Cardiac muscle cell (in vitro differentiated cells and primary cell): ENCODE measurements around the gene GALNT18. TPM values are rescaled to one million over a fixed set of nuclear protein-coding genes. Genes with fewer than 3 reads are reported as not detected.
A peak's percentile ranks its signal among the peaks of the same experiment; 100 is the strongest.

ENCODE experiments used
- DNase-seq, 2 donors: peaks; one replicate each; pipeline versions ENCODE4 v3.0.0 to v3.0.0-alpha.2; 2010 to 2017; ENCODE audit warnings: low read depth in 1 of 2, low spot score in 1 of 2
- H3K27ac ChIP-seq: fragments of 200-600 bp; sonication (generic); 2 replicates; pipeline ENCODE4 v1.5.1; 2016
- H3K27me3 ChIP-seq: fragments of 200-600 bp; sonication (generic); 2 replicates; pipeline ENCODE4 v1.6.0; 2016; ENCODE audit warnings: control low read depth
- H3K36me3 ChIP-seq: fragments of 200-600 bp; sonication (generic); 2 replicates; pipeline ENCODE4 v1.5.1; 2016; ENCODE audit warnings: control low read depth
- H3K4me1 ChIP-seq: fragments of 200-600 bp; sonication (generic); 2 replicates; pipeline ENCODE4 v1.8.1; 2017; ENCODE audit warnings: low read depth, mild to moderate bottlenecking, mixed run types
- H3K4me3 ChIP-seq: fragments of 200-600 bp; sonication (generic); 2 replicates; pipeline ENCODE4 v1.5.1; 2016; ENCODE audit warnings: mild to moderate bottlenecking
- H3K9me3 ChIP-seq: fragments of 200-600 bp; sonication (generic); 2 replicates; pipeline ENCODE4 v1.5.1; 2017; ENCODE audit warnings: low read depth, mild to moderate bottlenecking, control low read depth
- polyA plus RNA-seq: library from polyadenylated mRNA; unstranded; fragments of >200 nt; fragmentation: Nextera tagmentation; extraction: Ambion mirVana; gene quantifications from 2 replicates; pipeline ENCODE4 v1.2.1, GENCODE V29; 2016
- total RNA-seq: library from RNA; depleted of rRNA; stranded (reverse); fragments of >200 nt; gene quantifications from 2 replicates; pipeline ENCODE4 v1.2.3, GENCODE V29; 2016
- TF ChIP-seq, protein P1 (sequence below): IDR thresholded peaks from 2 replicates; pipeline ENCODE4 v1.5.1; 2012; ENCODE audit warnings: low read depth, mild to moderate bottlenecking, low read length

GALNT18 gene
- total and polyA plus RNA-seq, 2 experiments from 2014 or later = 2.1 to 2.2 TPM

DNA sequence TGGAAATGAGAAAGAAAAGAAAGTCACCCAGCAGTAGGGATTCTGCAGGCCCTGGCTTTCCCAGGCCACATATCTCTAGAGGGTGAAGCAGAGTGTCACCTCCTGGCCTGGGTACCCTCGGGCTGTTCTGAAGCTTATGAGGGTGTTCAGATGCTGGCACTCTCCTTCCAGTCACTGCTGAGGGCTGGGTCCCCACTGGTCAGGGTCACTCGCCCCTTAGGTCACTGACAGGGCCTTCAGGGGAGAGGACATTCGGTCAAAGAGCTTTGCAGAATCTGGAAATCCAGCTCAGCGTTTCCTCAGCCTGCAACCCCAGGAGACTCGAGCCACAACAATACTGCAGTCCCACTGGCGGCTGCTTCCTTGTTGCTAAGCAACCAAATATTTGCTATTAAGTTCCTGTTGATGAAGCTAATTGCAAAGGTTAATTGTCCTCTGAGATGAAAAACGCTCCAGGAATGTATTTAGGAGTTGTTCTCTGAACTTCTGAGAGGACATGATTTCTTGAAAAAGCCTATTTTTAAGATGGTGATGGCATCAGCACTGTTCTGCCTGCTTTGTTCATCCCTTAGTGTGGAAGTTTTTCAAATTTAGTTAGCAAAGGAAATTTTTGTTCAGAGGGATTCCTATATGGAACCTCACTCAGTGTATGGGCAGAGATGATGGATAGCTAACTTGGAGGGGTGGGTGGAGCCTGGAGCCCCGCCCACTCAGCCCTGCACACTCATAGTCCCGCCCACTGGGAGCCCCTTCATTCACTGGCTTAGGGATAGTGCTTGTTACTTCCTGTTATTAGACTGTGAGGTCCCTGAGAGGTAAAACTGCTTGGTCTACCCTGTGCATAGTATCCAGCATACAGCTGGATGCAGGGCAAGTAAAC is 378.0 kb downstream of the GALNT18 start:
- no peaks in the 10 kb centered on the region for H3K4me1 ChIP-seq
- no peaks in the 10 kb centered on the region for H3K27me3 ChIP-seq
- no peaks in the 10 kb centered on the region for H3K9me3 ChIP-seq
- no peak overlapping the region for H3K4me3 ChIP-seq
- TF ChIP-seq, protein P1, sequence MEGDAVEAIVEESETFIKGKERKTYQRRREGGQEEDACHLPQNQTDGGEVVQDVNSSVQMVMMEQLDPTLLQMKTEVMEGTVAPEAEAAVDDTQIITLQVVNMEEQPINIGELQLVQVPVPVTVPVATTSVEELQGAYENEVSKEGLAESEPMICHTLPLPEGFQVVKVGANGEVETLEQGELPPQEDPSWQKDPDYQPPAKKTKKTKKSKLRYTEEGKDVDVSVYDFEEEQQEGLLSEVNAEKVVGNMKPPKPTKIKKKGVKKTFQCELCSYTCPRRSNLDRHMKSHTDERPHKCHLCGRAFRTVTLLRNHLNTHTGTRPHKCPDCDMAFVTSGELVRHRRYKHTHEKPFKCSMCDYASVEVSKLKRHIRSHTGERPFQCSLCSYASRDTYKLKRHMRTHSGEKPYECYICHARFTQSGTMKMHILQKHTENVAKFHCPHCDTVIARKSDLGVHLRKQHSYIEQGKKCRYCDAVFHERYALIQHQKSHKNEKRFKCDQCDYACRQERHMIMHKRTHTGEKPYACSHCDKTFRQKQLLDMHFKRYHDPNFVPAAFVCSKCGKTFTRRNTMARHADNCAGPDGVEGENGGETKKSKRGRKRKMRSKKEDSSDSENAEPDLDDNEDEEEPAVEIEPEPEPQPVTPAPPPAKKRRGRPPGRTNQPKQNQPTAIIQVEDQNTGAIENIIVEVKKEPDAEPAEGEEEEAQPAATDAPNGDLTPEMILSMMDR = no peak
- peak; percentile 20 to 32 for DNase-seq
- no peaks in the 10 kb centered on the region for H3K36me3 ChIP-seq
- no peak overlapping the region for H3K27ac ChIP-seq

DNA sequence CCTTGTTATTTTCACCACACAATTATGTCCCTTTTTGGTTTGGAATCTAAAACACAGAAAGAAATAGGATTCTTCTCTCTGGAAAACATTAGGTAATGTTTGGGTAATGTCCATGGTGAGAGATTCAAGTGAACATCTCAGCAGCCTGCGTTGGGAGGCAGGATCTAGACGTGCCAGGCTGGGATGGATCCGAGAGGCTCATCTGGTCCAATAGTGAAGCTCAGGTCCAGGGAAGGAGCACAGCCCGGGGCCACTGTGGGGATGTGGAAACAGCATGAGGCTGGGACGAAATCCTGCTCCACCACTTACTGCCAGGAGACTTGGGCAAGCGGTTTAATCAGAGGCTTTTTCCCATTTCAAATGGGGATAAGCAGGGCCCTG is 378.6 kb downstream of the GALNT18 start:
- H3K9me3 ChIP-seq = no peaks in the 10 kb centered on the region
- no peaks in the 10 kb centered on the region for H3K27me3 ChIP-seq
- TF ChIP-seq, protein P1 = no peak
- DNase-seq = no peak
- no peak overlapping the region for H3K27ac ChIP-seq
- H3K36me3 ChIP-seq = no peaks in the 10 kb centered on the region
- no peak overlapping the region for H3K4me3 ChIP-seq
- H3K4me1 ChIP-seq = no peaks in the 10 kb centered on the region

DNA sequence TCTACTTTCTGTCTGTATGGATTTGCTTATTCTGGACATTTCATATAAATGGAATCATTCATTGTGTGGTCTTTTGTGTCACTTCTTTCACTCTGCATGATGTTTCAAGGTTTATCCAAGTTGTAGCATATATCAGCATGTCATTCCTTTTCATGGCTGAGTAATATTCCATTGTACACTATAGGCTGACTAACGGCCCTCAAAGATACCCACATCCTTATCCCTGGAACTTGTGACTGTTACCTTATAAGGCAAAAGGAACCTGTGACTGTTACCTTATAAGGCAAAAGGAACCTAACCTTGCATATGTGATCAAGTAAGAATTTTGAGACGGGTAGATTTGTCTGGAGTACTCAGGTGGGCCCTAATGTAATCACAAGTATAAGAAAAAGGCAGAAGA is 380.5 kb downstream of the GALNT18 start:
- Histone ChIP-seq H3K4me3 (no peak overlapping the region), H3K27me3 (no peaks in the 10 kb centered on the region), H3K9me3 (no peaks in the 10 kb centered on the region), H3K36me3 (no peaks in the 10 kb centered on the region), H3K27ac (no peak overlapping the region), H3K4me1 (no peaks in the 10 kb centered on the region)
- no peak for DNase-seq
- TF ChIP-seq, protein P1 = no peak

DNA sequence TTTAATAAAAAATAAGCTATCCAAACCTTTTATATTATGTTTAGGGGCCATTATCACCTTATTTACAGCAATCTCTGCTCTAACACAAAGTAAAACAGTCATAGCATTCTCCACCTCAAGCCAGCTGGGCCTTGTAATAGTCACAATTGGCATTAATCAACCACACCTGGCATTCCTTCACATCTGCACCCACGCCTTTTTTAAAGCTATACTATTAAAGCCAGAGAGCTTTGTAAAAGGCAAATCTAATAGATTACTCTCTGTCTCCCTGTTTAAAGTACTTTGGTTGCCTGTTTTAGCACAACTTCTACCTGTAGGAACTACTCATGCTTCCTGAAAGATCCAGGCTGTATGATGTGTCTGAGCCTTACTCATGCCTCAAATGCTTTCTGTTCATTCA is 381.8 kb downstream of the GALNT18 start:
- no peak overlapping the region for H3K27ac ChIP-seq

DNA sequence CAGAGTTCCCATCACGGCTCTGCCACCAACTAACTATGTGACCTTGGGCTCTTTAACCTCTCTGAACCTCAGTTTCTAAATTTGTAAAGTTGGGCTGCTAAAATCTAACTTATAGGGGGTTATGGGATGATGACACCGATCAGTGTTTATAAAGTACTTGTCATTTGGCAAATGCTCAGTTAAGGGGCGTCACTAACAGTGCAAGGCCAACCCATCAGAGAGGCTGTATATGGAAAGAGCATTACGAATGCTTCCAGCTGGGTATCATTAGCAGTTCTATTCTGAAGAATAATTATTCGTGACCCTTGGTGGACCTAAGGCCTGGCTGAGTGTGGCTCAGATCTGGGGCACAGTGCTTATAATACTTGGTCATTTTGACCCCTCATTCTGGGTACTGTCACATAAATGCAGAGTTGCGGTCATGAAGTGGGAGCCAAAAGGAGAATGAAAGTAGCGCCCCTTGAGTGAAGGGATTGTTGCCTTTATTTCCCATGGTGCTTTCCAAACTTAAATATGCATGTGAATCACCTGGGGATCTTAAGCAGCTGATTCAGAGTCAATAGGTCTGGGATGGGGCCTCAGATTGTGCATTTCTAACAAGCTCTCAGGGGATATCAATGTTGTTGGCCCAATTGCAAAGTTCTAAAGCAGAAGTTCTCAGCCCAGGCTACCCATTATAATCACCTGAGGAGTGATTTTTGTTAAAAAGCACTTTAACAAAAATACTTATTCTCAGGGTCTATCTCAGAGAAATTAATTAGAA is 384.6 kb downstream of the GALNT18 start:
- Histone ChIP-seq H3K27me3 (peaks cover 10% of the 10 kb centered on the region), H3K36me3 (no peaks in the 10 kb centered on the region), H3K9me3 (no peaks in the 10 kb centered on the region), H3K27ac (no peak overlapping the region), H3K4me1 (no peaks in the 10 kb centered on the region), H3K4me3 (no peak overlapping the region)
- DNase-seq = no peak
- TF ChIP-seq, protein P1 = no peak

More for the DNA sequence above, 381.8 kb downstream of the GALNT18 start:
- Histone ChIP-seq H3K9me3 (no peaks in the 10 kb centered on the region), H3K4me1 (no peaks in the 10 kb centered on the region), H3K4me3 (no peak overlapping the region), H3K27me3 (no peaks in the 10 kb centered on the region), H3K36me3 (no peaks in the 10 kb centered on the region)
- TF ChIP-seq, protein P1 = no peak
- DNase-seq = no peak
